GM18519 (cell line): Measurements from ENCODE around the gene SCFD2.
"Not testable (repeated sequence)": the region's sequence is repeated elsewhere in the genome, so short reads cannot be mapped to it uniquely, and the experiment has no call there.

ENCODE experiments used
- ATAC-seq: cut with Tn5 transposase; IDR thresholded peaks from one replicate; pipeline ENCODE4 v1.9.1; 2021; ENCODE audit warnings: mild to moderate bottlenecking, moderate library complexity; ENCODE audit not compliant: unreplicated experiment, low FRiP score

The SCFD2 gene

GRCh38 chr4:53064609-53065008, 301.3 kb downstream of the SCFD2 start:
- ATAC-seq, result no peak

GRCh38 chr4:53061091-53061850, 304.6 kb downstream of the SCFD2 start:
- no peak for ATAC-seq

GRCh38 chr4:53060278-53060677, 305.6 kb downstream of the SCFD2 start:
- no peak for ATAC-seq

- ATAC-seq, result no peak
Observed at GRCh38 chr4:53059871-53060270, 306.0 kb downstream of the SCFD2 start.

- ATAC-seq, result no peak
Observed at GRCh38 chr4:53059256-53059655, 306.6 kb downstream of the SCFD2 start.

GRCh38 chr4:53057679-53058078, 308.2 kb downstream of the SCFD2 start:
- ATAC-seq, result no peak

GRCh38 chr4:53057108-53057507, 308.8 kb downstream of the SCFD2 start:
- not testable (repeated sequence) for ATAC-seq

GRCh38 chr4:53055716-53056403, 310.0 kb downstream of the SCFD2 start:
- ATAC-seq, result no peak

GRCh38 chr4:53055274-53055673, 310.6 kb downstream of the SCFD2 start:
- ATAC-seq, result no peak

- ATAC-seq, result no peak
Observed at GRCh38 chr4:53050361-53050774, 315.5 kb downstream of the SCFD2 start.

GRCh38 chr4:53049528-53049927, 316.3 kb downstream of the SCFD2 start:
- no peak for ATAC-seq

GRCh38 chr4:53044651-53044960, 321.3 kb downstream of the SCFD2 start:
- ATAC-seq, result no peak

GRCh38 chr4:53043891-53044650, 321.8 kb downstream of the SCFD2 start:
- ATAC-seq, result no peak

GRCh38 chr4:53043055-53043454, 322.8 kb downstream of the SCFD2 start:
- no peak for ATAC-seq

GRCh38 chr4:53040851-53041250, 325.0 kb downstream of the SCFD2 start:
- ATAC-seq, result no peak

- no peak for ATAC-seq
Observed at GRCh38 chr4:53040459-53040815, 325.4 kb downstream of the SCFD2 start.

GRCh38 chr4:53039741-53040458, 326.0 kb downstream of the SCFD2 start:
- ATAC-seq, result no peak

- ATAC-seq, result no peak
Observed at GRCh38 chr4:53037892-53038291, 328.0 kb downstream of the SCFD2 start.

- not testable (repeated sequence) for ATAC-seq
Observed at GRCh38 chr4:53032908-53033307, 333.0 kb downstream of the SCFD2 start.

- no peak for ATAC-seq
Observed at GRCh38 chr4:53026233-53026632, 339.6 kb downstream of the SCFD2 start.
